Liver (tissue), 9 donors: ENCODE results near the gene MELTF. TPM values are rescaled to one million over a fixed set of nuclear protein-coding genes. Genes with fewer than 3 reads are reported as not detected.

Source experiments
- DNase-seq: peaks from one replicate; pipeline ENCODE4 v3.0.0-alpha.2; 2017; ENCODE audit warnings: low spot score
- H3K27ac ChIP-seq, 2 donors: one replicate each; pipeline ENCODE4 v1.7.0; 2013; ENCODE audit warnings: inconsistent platforms in 2 of 2, low read length in 2 of 2, control low read depth in 1 of 2, low read depth in 1 of 2, mild to moderate bottlenecking in 1 of 2
- H3K27me3 ChIP-seq, 4 donors: one replicate each; pipeline versions ENCODE4 v1.6.1 to v1.7.0; 2013; ENCODE audit warnings: low read length in 3 of 4, inconsistent platforms in 1 of 4, mild to moderate bottlenecking in 1 of 4, moderate library complexity in 1 of 4; ENCODE audit not compliant: control insufficient read depth in 4 of 4, insufficient read depth in 4 of 4
- H3K36me3 ChIP-seq, 4 donors: one replicate each; pipeline versions ENCODE4 v1.6.1 to v1.7.0; 2013; ENCODE audit warnings: low read length in 3 of 4, mild to moderate bottlenecking in 3 of 4, low read depth in 1 of 4, moderate library complexity in 1 of 4; ENCODE audit not compliant: control insufficient read depth in 4 of 4, insufficient read depth in 3 of 4
- H3K4me1 ChIP-seq, 4 donors: one replicate each; pipeline versions ENCODE4 v1.6.1 to v1.7.0; 2013; ENCODE audit warnings: low read length in 3 of 4, mild to moderate bottlenecking in 3 of 4, moderate library complexity in 1 of 4; ENCODE audit not compliant: control insufficient read depth in 4 of 4, insufficient read depth in 4 of 4
- H3K4me3 ChIP-seq, 3 donors: one replicate each; pipeline versions ENCODE4 v1.6.1 to v1.7.0; 2013; ENCODE audit warnings: low read length in 3 of 3, control low read depth in 1 of 3, low read depth in 1 of 3, mild to moderate bottlenecking in 1 of 3
- H3K9ac ChIP-seq, 2 donors: one replicate each; pipeline ENCODE4 v1.7.0; 2013; ENCODE audit warnings: low read length in 2 of 2, mild to moderate bottlenecking in 2 of 2, moderate library complexity in 2 of 2, control low read depth in 1 of 2, low read depth in 1 of 2
- H3K9me3 ChIP-seq, 4 donors: one replicate each; pipeline versions ENCODE4 v1.6.1 to v1.7.0; 2013; ENCODE audit warnings: low read length in 3 of 4; ENCODE audit not compliant: control insufficient read depth in 4 of 4
- EGR1 ChIP-seq, 2 donors: IDR thresholded peaks; 2 replicates each; pipeline ENCODE4 v1.6.1; 2016 to 2018; ENCODE audit warnings: antibody characterized with exemption in 2 of 2, low read depth in 2 of 2
- FOXA2 ChIP-seq: IDR thresholded peaks from 2 replicates; pipeline ENCODE4 v1.6.1; 2016; ENCODE audit warnings: antibody characterized with exemption
- GABPA ChIP-seq, 2 donors: IDR thresholded peaks in 1 of 2; conservative IDR thresholded peaks in 1 of 2; 2 replicates each; pipeline ENCODE4 v1.6.1; 2016; ENCODE audit warnings: antibody characterized with exemption in 2 of 2, mild to moderate bottlenecking in 1 of 2, moderate library complexity in 1 of 2
- HNF4A ChIP-seq, 2 donors: conservative IDR thresholded peaks; 2 replicates each; pipeline ENCODE4 v1.6.1; 2016; ENCODE audit warnings: antibody characterized with exemption in 2 of 2, mild to moderate bottlenecking in 2 of 2
- HNF4G ChIP-seq: IDR thresholded peaks from 2 replicates; pipeline ENCODE4 v1.6.1; 2016; ENCODE audit warnings: antibody characterized with exemption
- NR2F2 ChIP-seq: IDR thresholded peaks from 2 replicates; pipeline ENCODE4 v1.6.1; 2016; ENCODE audit warnings: antibody characterized with exemption
- RAD21 ChIP-seq, 2 donors: IDR thresholded peaks; 2 replicates each; pipeline ENCODE4 v1.6.1; 2016; ENCODE audit warnings: antibody characterized with exemption in 2 of 2, mild to moderate bottlenecking in 2 of 2
- RXRA ChIP-seq, 2 donors: IDR thresholded peaks; 2 replicates each; pipeline ENCODE4 v1.6.1; 2017 to 2018; ENCODE audit warnings: antibody characterized with exemption in 2 of 2, mild to moderate bottlenecking in 1 of 2
- SP1 ChIP-seq: IDR thresholded peaks from 2 replicates; pipeline ENCODE4 v1.6.1; 2018; ENCODE audit warnings: antibody characterized with exemption, mild to moderate bottlenecking
- TAF1 ChIP-seq: conservative IDR thresholded peaks from 2 replicates; pipeline ENCODE4 v1.6.1; 2016; ENCODE audit warnings: antibody characterized with exemption, mild to moderate bottlenecking
- YY1 ChIP-seq: IDR thresholded peaks from 2 replicates; pipeline ENCODE4 v1.6.1; 2016; ENCODE audit warnings: antibody characterized with exemption, mild to moderate bottlenecking
- WGBS: extraction: QIAGEN DNeasy Blood & Tissue Kit; methylation state at CpG from one replicate; pipeline ENCODE4 v1.1.7; 2013; 5-methylcytosine and 5-hydroxymethylcytosine counted together
- polyA plus RNA-seq, 2 donors: library from polyadenylated mRNA; stranded (reverse) in 1 of 2; unstranded in 1 of 2; fragments of 200-250 nt in 1 of 2; fragments of >200 nt in 1 of 2; fragmentation: Nextera tagmentation in 1 of 2; extraction: Ambion mirVana in 1 of 2; gene quantifications; one replicate each; pipeline versions ENCODE4 v1.2.1 to v1.2.3, GENCODE V29; 2013 to 2015
- total RNA-seq, 2 donors: library from RNA; depleted of rRNA; stranded (reverse); fragments of >200 nt; gene quantifications; one replicate each; pipeline ENCODE4 v1.2.3, GENCODE V29; 2014
- TF ChIP-seq, protein P1 (sequence below): IDR thresholded peaks from 2 replicates; pipeline ENCODE4 v1.6.1; 2016; ENCODE audit warnings: antibody characterized with exemption
- TF ChIP-seq, protein P2 (sequence below): fragments of 150-350 bp; IDR thresholded peaks from 2 replicates; pipeline ENCODE4 v1.5.1; 2017; ENCODE audit warnings: improper control_type of control experiment, low read depth, low read length; ENCODE audit not compliant: missing input control
- TF ChIP-seq, protein P3 (sequence below): IDR thresholded peaks from 2 replicates; pipeline ENCODE4 v1.6.1; 2016; ENCODE audit warnings: antibody characterized with exemption
- TF ChIP-seq, protein P4 (sequence below): IDR thresholded peaks from 2 replicates; pipeline ENCODE4 v1.6.1; 2016; ENCODE audit warnings: antibody characterized with exemption
- donor health status: healthy.
- donor health status: healthy.
- donor health status: healthy.
- donor health status: healthy.
- donor health status: healthy.

The MELTF gene
- total and polyA plus RNA-seq, 4 donors = 0.14 to 1.2 (median 1.0) TPM

DNA sequence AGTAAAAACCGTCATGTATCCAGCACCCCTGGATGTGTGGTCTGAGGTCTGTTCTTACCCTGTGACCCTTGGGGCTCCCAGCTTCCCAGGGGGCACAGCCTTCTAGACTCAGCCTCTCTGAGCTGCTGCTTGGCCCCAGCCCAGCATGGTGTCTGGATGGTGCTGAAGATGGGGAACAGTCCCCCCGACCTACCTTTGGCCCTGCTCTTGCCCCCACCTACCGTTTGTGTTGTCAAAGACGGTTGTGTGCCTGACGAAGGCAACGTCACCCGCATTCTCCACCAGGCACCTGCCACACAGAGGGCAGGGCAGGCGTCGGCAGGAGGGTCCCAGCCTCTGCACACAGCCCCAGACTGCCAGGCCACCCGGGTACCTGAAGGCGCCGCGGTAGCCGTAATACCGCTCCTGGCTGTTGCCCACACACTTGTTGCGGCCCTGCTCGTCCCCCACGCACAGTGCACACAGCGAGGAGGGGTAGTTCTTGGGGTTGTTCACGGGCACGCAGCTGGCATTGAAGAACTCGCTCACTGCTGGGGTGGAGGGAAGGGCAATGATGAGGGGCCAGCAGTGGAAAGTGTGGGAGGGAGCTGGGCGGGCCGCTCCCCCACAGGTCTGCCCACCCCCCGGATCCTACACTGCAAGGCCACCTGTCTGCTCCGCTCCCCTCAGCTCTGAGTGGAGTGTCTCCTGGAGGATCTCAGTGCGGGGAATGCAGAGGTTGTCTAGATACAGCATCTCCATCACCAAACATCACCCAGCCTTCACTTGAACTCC lies 21.0 kb downstream of the MELTF start:
- no peak overlapping the region for H3K9ac ChIP-seq
- DNase-seq = no peak
- WGBS = 95% methylated on average over 27 of the region's 27 CpGs
- no peaks in the 10 kb centered on the region for H3K36me3 ChIP-seq
- H3K27me3 ChIP-seq = no peaks in the 10 kb centered on the region
- peaks cover 0 to 2% (median under 1%) of the 10 kb centered on the region in 4 donors for H3K4me1 ChIP-seq
- no peak overlapping the region for H3K4me3 ChIP-seq
- TF ChIP-seq, protein P1, sequence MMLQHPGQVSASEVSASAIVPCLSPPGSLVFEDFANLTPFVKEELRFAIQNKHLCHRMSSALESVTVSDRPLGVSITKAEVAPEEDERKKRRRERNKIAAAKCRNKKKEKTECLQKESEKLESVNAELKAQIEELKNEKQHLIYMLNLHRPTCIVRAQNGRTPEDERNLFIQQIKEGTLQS = no peak
- TF ChIP-seq SP1 = no peak
- TF ChIP-seq, protein P2, sequence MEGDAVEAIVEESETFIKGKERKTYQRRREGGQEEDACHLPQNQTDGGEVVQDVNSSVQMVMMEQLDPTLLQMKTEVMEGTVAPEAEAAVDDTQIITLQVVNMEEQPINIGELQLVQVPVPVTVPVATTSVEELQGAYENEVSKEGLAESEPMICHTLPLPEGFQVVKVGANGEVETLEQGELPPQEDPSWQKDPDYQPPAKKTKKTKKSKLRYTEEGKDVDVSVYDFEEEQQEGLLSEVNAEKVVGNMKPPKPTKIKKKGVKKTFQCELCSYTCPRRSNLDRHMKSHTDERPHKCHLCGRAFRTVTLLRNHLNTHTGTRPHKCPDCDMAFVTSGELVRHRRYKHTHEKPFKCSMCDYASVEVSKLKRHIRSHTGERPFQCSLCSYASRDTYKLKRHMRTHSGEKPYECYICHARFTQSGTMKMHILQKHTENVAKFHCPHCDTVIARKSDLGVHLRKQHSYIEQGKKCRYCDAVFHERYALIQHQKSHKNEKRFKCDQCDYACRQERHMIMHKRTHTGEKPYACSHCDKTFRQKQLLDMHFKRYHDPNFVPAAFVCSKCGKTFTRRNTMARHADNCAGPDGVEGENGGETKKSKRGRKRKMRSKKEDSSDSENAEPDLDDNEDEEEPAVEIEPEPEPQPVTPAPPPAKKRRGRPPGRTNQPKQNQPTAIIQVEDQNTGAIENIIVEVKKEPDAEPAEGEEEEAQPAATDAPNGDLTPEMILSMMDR = no peak
- TF ChIP-seq TAF1 = no peak
- TF ChIP-seq HNF4A (conservative IDR thresholded peaks at IDR 0.05) = no peak
- no peak for TF ChIP-seq YY1
- TF ChIP-seq RAD21 (IDR thresholded peaks at IDR 0.05) = no peak
- TF ChIP-seq EGR1 (IDR thresholded peaks at IDR 0.05; ENCODE audit: low read depth in 2 of 2) = no peak
- TF ChIP-seq RXRA (IDR thresholded peaks at IDR 0.05) = no peak
- H3K9me3 ChIP-seq = no peaks in the 10 kb centered on the region
- no peak overlapping the region for H3K27ac ChIP-seq

DNA sequence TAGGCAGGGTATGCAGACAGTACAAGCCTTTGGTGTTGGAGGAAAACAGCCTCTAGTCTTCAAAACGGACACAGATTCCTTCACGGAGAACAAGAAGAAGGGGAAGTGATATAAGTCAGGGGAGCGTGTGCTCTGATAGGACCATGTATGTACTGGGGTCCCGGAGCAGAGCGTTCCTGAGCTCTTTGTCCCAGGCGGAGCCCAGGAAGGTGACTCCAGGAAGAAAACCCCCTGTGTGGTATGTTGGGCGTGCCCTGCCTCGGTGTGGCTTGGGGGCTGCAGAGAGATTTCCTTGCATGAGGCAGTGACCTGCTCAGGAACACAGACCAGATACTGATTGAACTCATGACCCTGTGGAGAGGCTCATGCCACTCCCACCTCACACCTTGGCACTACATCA lies 21.7 kb downstream of the MELTF start:
- no peak overlapping the region for H3K9ac ChIP-seq
- WGBS = 89% methylated on average over 8 of the region's 8 CpGs
- TF ChIP-seq HNF4G (no peak), YY1 (no peak), RXRA (IDR thresholded peaks at IDR 0.05) (no peak), FOXA2 (no peak), RAD21 (IDR thresholded peaks at IDR 0.05) (no peak), HNF4A (conservative IDR thresholded peaks at IDR 0.05) (no peak), NR2F2 (no peak), GABPA (IDR thresholded peaks at IDR 0.05 in 1 of 2, conservative IDR thresholded peaks at IDR 0.05 in 1 of 2) (no peak)
- TF ChIP-seq, protein P3, sequence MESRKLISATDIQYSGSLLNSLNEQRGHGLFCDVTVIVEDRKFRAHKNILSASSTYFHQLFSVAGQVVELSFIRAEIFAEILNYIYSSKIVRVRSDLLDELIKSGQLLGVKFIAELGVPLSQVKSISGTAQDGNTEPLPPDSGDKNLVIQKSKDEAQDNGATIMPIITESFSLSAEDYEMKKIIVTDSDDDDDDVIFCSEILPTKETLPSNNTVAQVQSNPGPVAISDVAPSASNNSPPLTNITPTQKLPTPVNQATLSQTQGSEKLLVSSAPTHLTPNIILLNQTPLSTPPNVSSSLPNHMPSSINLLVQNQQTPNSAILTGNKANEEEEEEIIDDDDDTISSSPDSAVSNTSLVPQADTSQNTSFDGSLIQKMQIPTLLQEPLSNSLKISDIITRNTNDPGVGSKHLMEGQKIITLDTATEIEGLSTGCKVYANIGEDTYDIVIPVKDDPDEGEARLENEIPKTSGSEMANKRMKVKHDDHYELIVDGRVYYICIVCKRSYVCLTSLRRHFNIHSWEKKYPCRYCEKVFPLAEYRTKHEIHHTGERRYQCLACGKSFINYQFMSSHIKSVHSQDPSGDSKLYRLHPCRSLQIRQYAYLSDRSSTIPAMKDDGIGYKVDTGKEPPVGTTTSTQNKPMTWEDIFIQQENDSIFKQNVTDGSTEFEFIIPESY = no peak
- TF ChIP-seq, protein P4, sequence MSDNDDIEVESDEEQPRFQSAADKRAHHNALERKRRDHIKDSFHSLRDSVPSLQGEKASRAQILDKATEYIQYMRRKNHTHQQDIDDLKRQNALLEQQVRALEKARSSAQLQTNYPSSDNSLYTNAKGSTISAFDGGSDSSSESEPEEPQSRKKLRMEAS = no peak
- TF ChIP-seq, protein P2 = no peak
- TF ChIP-seq, protein P1 = no peak
- peaks cover 0 to 4% (median 2%) of the 10 kb centered on the region in 4 donors for H3K4me1 ChIP-seq
- no peaks in the 10 kb centered on the region for H3K9me3 ChIP-seq
- no peak for DNase-seq
- no peaks in the 10 kb centered on the region for H3K36me3 ChIP-seq
- no peak overlapping the region for H3K27ac ChIP-seq
- H3K4me3 ChIP-seq = no peak overlapping the region
- H3K27me3 ChIP-seq = no peaks in the 10 kb centered on the region
